DND-41 (cell line): ENCODE results near the gene ARHGEF19.

Experiments
- EZH2 ChIP-seq: IDR thresholded peaks from 3 replicates; pipeline ENCODE4 v1.6.1; 2012; ENCODE audit warnings: borderline replicate concordance, low read depth, mild to moderate bottlenecking, moderate library complexity, low read length, inconsistent platforms; ENCODE audit not compliant: severe bottlenecking
- TF ChIP-seq, protein P1 (sequence below): IDR thresholded peaks from 2 replicates; pipeline ENCODE4 v1.5.1; 2012; ENCODE audit warnings: borderline replicate concordance, low read length, moderate library complexity, mild to moderate bottlenecking; ENCODE audit not compliant: poor library complexity, severe bottlenecking; ENCODE audit errors: extremely low read depth

DNA sequence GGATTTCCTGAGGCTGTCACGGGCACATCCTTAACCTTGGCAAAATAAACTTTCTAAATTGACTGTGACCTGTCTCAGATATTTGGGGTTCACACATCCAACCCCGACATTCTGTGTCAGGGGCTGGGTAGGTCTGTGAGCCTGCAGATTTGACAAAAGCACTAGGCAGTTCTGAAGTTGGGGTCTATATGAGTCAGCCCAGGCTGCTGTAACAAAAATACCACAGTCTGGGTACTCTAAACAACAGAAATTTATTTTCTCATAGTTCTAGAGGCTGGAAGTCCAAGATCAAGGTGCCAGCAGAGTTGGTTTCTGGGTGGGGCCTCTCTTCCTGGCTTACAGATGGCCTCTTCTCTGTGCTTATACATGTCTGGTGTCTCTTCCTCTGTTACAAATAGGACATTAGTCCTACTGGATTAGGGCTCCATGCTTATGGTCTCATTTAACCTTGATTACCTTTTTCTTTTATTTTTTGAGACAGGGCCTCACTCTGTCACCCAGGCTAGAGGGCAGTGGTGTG, 27.6 kb upstream of the ARHGEF19 start:
- TF ChIP-seq, protein P1, sequence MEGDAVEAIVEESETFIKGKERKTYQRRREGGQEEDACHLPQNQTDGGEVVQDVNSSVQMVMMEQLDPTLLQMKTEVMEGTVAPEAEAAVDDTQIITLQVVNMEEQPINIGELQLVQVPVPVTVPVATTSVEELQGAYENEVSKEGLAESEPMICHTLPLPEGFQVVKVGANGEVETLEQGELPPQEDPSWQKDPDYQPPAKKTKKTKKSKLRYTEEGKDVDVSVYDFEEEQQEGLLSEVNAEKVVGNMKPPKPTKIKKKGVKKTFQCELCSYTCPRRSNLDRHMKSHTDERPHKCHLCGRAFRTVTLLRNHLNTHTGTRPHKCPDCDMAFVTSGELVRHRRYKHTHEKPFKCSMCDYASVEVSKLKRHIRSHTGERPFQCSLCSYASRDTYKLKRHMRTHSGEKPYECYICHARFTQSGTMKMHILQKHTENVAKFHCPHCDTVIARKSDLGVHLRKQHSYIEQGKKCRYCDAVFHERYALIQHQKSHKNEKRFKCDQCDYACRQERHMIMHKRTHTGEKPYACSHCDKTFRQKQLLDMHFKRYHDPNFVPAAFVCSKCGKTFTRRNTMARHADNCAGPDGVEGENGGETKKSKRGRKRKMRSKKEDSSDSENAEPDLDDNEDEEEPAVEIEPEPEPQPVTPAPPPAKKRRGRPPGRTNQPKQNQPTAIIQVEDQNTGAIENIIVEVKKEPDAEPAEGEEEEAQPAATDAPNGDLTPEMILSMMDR = no peak
- TF ChIP-seq EZH2 = no peak
